T-helper 2 cell treated with Interferon-gamma antibody and Interleukin-4, amounts not matched to agents 100 ng/mL and 5 ng/mL, for 36 hours (primary cell): ENCODE measurements around the gene COX4I1. TPM values are rescaled to one million over a fixed set of nuclear protein-coding genes. Genes with fewer than 3 reads are reported as not detected.

Experiments used
- intact Hi-C: fragments of 100-400 bp; cut with micrococcal nuclease; formaldehyde crosslinking; loops from one replicate; pipeline ENCODE4 v1.15.1; 2023
- total RNA-seq: library from RNA; stranded (reverse); gene quantifications from 2 replicates; pipeline ENCODE4 v1.2.3, GENCODE V29; 2022

The COX4I1 gene
- total RNA-seq, 1 donor from 2014 or later: 448 TPM

GRCh38 chr16:85767531-85767930 is 32.0 kb upstream of the COX4I1 start:
- intact Hi-C loops: no loop called here

- intact Hi-C loops: no loop called here
Observed at GRCh38 chr16:85768199-85768598, 31.3 kb upstream of the COX4I1 start.

- intact Hi-C loops: no loop called here
Observed at GRCh38 chr16:85770741-85771140, 28.8 kb upstream of the COX4I1 start.

GRCh38 chr16:85773044-85773443 is 26.5 kb upstream of the COX4I1 start:
- intact Hi-C loops: no loop called here

GRCh38 chr16:85774136-85774535 is 25.4 kb upstream of the COX4I1 start:
- intact Hi-C loops: no loop called here

- intact Hi-C loops: no loop called here
Observed at GRCh38 chr16:85774811-85775210, 24.7 kb upstream of the COX4I1 start.

- intact Hi-C loops: no loop called here
Observed at GRCh38 chr16:85777583-85778310, 21.7 kb upstream of the COX4I1 start.

- intact Hi-C loops: no loop called here
Observed at GRCh38 chr16:85778873-85779272, 20.6 kb upstream of the COX4I1 start.

GRCh38 chr16:85780281-85780680 is 19.2 kb upstream of the COX4I1 start:
- intact Hi-C loops: no loop called here

- intact Hi-C loops: no loop called here
Observed at GRCh38 chr16:85781156-85781555, 18.3 kb upstream of the COX4I1 start.

- intact Hi-C loops: no loop called here
Observed at GRCh38 chr16:85781695-85782370, 17.7 kb upstream of the COX4I1 start.

- intact Hi-C loops: no loop called here
Observed at GRCh38 chr16:85782451-85782850, 17.0 kb upstream of the COX4I1 start.

- intact Hi-C loops: no loop called here
Observed at GRCh38 chr16:85783441-85783840, 16.1 kb upstream of the COX4I1 start.

- intact Hi-C loops: no loop called here
Observed at GRCh38 chr16:85784813-85785212, 14.7 kb upstream of the COX4I1 start.

- intact Hi-C loops: no loop called here
Observed at GRCh38 chr16:85785927-85786326, 13.6 kb upstream of the COX4I1 start.

- intact Hi-C loops: no loop called here
Observed at GRCh38 chr16:85788819-85789218, 10.7 kb upstream of the COX4I1 start.

GRCh38 chr16:85789773-85790172 is 9.7 kb upstream of the COX4I1 start:
- intact Hi-C loops: loop anchor here (10.0 kb wide), 1 partner anchor 765 kb away; the partner anchor contains the start of gene MTHFSD

- intact Hi-C loops: loop anchor here (10.0 kb wide), 1 partner anchor 761 kb away; the partner anchor contains the start of gene MTHFSD
Observed at GRCh38 chr16:85793662-85794298, 5.7 kb upstream of the COX4I1 start.

GRCh38 chr16:85794696-85795095 is 4.8 kb upstream of the COX4I1 start:
- intact Hi-C loops: loop anchor here (5.0 to 10.0 kb wide), 2 partner anchors 107 to 760 kb away; partner anchors contain the start of genes GINS2 and MTHFSD

GRCh38 chr16:85796152-85796551 is 3.3 kb upstream of the COX4I1 start:
- intact Hi-C loops: loop anchor here (5.0 to 10.0 kb wide), 2 partner anchors 109 to 759 kb away; partner anchors contain the start of genes GINS2 and MTHFSD

GRCh38 chr16:85796599-85796998 is 2.9 kb upstream of the COX4I1 start:
- intact Hi-C loops: loop anchor here (5.0 to 10.0 kb wide), 2 partner anchors 109 to 758 kb away; partner anchors contain the start of genes GINS2 and MTHFSD

GRCh38 chr16:85798283-85798776 is 1.2 kb upstream of the COX4I1 start:
- intact Hi-C loops: loop anchor here (5.0 to 10.0 kb wide), 2 partner anchors 111 to 756 kb away; partner anchors contain the start of genes GINS2 and MTHFSD
